ENCODE results near the gene CPEB4. TPM values are rescaled to one million over a fixed set of nuclear protein-coding genes. Genes with fewer than 3 reads are reported as not detected.

The CPEB4 gene
- total RNA-seq, 1 experiment from 2014 or later: 86.7 TPM

DNA sequence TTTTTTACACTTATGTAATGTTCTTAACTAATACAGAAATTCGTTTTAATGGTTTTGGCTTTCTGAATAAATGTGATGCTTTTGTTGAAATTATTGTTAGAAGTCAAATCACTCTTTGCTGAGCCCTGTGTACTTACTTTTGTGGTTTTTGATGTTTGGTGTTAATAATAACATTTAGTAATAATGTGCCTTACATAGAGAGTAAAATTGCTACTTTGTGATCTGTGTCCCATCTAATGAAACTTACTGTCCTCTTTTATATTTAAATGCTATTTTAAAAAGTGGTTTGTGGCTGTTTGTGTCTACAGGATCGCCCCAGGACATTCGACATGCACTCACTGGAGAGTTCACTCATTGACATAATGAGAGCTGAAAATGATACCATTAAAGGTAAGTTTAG, 22.1 kb downstream of the CPEB4 start:
- ChIA-PET POLR2A (interaction anchor here (1.2 to 1.3 kb wide), 2 partner anchors 10 to 293 kb away, joined by 3 to 4 read pairs; no protein-coding TSS in a partner anchor), CTCF (interaction anchor here (0.5 to 0.6 kb wide), 3 partner anchors 285 to 1514 kb away, joined by 3 read pairs; no protein-coding TSS in a partner anchor)
- no peaks in the 10 kb centered on the region for H3K27me3 Mint-ChIP-seq (ENCODE audit: insufficient read depth, unreplicated experiment)
- TF ChIP-seq, protein P1, sequence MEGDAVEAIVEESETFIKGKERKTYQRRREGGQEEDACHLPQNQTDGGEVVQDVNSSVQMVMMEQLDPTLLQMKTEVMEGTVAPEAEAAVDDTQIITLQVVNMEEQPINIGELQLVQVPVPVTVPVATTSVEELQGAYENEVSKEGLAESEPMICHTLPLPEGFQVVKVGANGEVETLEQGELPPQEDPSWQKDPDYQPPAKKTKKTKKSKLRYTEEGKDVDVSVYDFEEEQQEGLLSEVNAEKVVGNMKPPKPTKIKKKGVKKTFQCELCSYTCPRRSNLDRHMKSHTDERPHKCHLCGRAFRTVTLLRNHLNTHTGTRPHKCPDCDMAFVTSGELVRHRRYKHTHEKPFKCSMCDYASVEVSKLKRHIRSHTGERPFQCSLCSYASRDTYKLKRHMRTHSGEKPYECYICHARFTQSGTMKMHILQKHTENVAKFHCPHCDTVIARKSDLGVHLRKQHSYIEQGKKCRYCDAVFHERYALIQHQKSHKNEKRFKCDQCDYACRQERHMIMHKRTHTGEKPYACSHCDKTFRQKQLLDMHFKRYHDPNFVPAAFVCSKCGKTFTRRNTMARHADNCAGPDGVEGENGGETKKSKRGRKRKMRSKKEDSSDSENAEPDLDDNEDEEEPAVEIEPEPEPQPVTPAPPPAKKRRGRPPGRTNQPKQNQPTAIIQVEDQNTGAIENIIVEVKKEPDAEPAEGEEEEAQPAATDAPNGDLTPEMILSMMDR (IDR thresholded peaks at IDR 0.05; ENCODE audit: unreplicated experiment): no peak
- H3K27ac Mint-ChIP-seq (ENCODE audit: low read depth, unreplicated experiment): no peak overlapping the region
- intact Hi-C loops (cut with micrococcal nuclease): no loop called here
- H3K4me3 Mint-ChIP-seq (ENCODE audit: unreplicated experiment): no peak overlapping the region
- H3K36me3 Mint-ChIP-seq (ENCODE audit: insufficient read depth, unreplicated experiment): peaks cover 68% of the 10 kb centered on the region
- H3K9me3 Mint-ChIP-seq (ENCODE audit: unreplicated experiment): no peaks in the 10 kb centered on the region
- BruUV-seq (replicated peaks): no TSS peak
- DNase-seq (ENCODE audit: unreplicated experiment): no peak
- H3K4me1 Mint-ChIP-seq (ENCODE audit: insufficient read depth, unreplicated experiment): peaks cover 25% of the 10 kb centered on the region

DNA sequence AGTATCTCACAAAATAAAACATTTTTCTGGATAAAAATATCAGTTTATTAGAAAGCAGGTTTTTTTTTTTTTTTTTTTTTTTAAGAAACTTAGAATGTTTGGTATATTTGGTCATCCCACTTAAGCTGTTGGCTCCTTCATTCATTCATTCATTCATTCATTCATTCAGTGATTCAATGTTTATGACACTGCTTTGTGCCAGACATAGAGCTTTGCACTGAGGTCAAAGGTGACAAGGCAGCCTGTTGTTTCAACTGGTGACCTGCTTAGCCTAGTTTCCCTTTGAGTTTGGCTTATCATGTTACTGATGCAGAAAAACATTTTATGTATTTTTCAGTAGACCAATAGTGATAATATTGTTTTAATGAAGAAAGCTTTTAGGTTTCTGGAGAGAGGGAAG, 23.5 kb downstream of the CPEB4 start:
- POLR2A ChIA-PET: interaction anchor here (0.6 to 9.5 kb wide), 3 partner anchors 21 to 1854 kb away, joined by 6 to 149 read pairs (median 6); partner anchors contain the start of gene CPEB4
- intact Hi-C loops (cut with micrococcal nuclease): no loop called here
- no peak for DNase-seq (ENCODE audit: unreplicated experiment)
- CTCF ChIA-PET: interaction anchor here (0.7 to 1.3 kb wide), 2 partner anchors 8 to 122 kb away, joined by 3 to 5 read pairs; no protein-coding TSS in a partner anchor
- Mint-ChIP-seq H3K4me3 (ENCODE audit: unreplicated experiment) (no peak overlapping the region), H3K36me3 (ENCODE audit: insufficient read depth, unreplicated experiment) (peaks cover 60% of the 10 kb centered on the region), H3K27me3 (ENCODE audit: insufficient read depth, unreplicated experiment) (no peaks in the 10 kb centered on the region), H3K4me1 (ENCODE audit: insufficient read depth, unreplicated experiment) (peaks cover 19% of the 10 kb centered on the region), H3K9me3 (ENCODE audit: unreplicated experiment) (no peaks in the 10 kb centered on the region), H3K27ac (ENCODE audit: low read depth, unreplicated experiment) (no peak overlapping the region)
- BruUV-seq (replicated peaks): no TSS peak
- TF ChIP-seq, protein P1 (IDR thresholded peaks at IDR 0.05; ENCODE audit: unreplicated experiment): no peak

DNA sequence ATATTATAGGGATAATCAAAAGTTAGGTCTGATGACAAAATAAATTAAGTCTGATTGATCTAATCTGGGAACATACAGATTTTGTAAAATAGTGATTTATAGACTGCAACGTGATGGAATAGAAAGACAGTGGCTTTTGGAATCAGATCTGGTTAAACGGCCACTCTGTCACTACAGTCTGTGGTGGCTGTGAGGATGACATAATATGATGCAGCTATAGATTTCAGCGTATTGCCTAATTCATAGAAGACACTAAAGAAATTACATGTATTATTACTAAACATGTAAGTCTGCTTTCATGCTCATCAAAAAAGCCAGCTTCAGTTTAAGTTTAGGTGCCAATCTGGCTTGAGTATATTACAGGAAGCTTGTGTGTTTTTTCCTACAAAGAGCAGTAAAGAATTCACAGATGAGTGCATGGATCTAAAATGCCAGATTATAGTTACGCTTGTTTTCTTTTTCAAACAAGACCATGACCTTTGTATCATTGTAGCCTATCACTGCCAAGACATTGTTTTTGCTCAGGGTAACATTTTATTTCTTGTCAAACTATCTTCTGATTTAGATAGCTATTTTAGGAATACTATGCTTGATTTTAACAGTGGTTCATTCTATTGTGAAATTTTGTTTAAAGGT, 25.7 kb downstream of the CPEB4 start:
- TF ChIP-seq, protein P1 (IDR thresholded peaks at IDR 0.05; ENCODE audit: unreplicated experiment): no peak
- intact Hi-C loops (cut with micrococcal nuclease): no loop called here
- no peak overlapping the region for H3K27ac Mint-ChIP-seq (ENCODE audit: low read depth, unreplicated experiment)
- H3K9me3 Mint-ChIP-seq (ENCODE audit: unreplicated experiment): no peaks in the 10 kb centered on the region
- BruUV-seq (replicated peaks): no TSS peak
- no peaks in the 10 kb centered on the region for H3K27me3 Mint-ChIP-seq (ENCODE audit: insufficient read depth, unreplicated experiment)
- ChIA-PET CTCF (interaction anchor here (0.5 to 1.6 kb wide), 11 partner anchors 8 to 434 kb away, joined by 3 to 8 read pairs (median 3); no protein-coding TSS in a partner anchor), POLR2A (interaction anchor here (0.8 to 9.5 kb wide), 9 partner anchors 8 to 297 kb away, joined by 3 to 149 read pairs (median 3); partner anchors contain the start of gene CPEB4)
- no peak for DNase-seq (ENCODE audit: unreplicated experiment)
- H3K4me1 Mint-ChIP-seq (ENCODE audit: insufficient read depth, unreplicated experiment): peaks cover 8% of the 10 kb centered on the region
- peaks cover 60% of the 10 kb centered on the region for H3K36me3 Mint-ChIP-seq (ENCODE audit: insufficient read depth, unreplicated experiment)
- H3K4me3 Mint-ChIP-seq (ENCODE audit: unreplicated experiment): no peak overlapping the region

DNA sequence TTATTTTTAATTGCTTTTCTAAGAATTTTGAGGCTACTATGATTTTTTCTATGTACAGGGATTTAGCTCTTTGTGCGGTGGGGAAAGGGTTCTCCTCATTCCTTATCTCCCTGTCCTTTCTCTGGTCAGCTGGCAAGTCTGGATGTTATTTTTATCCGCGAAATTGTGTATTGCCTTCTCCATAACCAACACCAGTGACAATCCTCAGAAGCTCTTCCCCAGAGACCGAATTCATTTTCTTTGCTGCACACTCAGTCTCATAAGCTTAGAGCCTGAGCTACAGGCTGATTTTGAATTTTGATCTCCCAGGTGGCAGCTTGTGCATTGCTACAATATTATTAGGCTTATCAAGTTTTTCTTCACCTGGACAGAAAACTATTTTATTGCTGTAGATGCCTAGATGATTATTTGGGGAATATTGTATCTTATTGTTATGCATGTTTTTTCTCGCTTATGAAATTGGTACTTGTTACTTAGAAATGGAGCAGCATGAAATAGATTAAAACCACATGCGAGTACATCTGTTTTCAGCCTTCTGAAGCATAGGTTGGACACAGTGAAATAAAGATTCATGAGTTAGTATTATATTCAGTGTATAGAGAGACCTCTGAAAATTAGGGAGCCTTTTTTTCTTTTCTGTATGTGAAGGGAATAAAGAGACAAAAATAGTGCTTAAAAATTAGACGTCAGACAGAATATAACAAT, 27.3 kb downstream of the CPEB4 start:
- H3K4me1 Mint-ChIP-seq (ENCODE audit: insufficient read depth, unreplicated experiment): peaks cover 8% of the 10 kb centered on the region
- ChIA-PET POLR2A (interaction anchor here (0.6 to 9.5 kb wide), 10 partner anchors 13 to 299 kb away, joined by 3 to 149 read pairs (median 4); partner anchors contain the start of genes BOD1 and CPEB4), CTCF (interaction anchor here (0.5 to 2.0 kb wide), 6 partner anchors 10 to 300 kb away, joined by 3 to 8 read pairs (median 4); no protein-coding TSS in a partner anchor)
- no peaks in the 10 kb centered on the region for H3K27me3 Mint-ChIP-seq (ENCODE audit: insufficient read depth, unreplicated experiment)
- no TSS peak for BruUV-seq (replicated peaks)
- H3K27ac Mint-ChIP-seq (ENCODE audit: low read depth, unreplicated experiment): no peak overlapping the region
- no peaks in the 10 kb centered on the region for H3K9me3 Mint-ChIP-seq (ENCODE audit: unreplicated experiment)
- peaks cover 51% of the 10 kb centered on the region for H3K36me3 Mint-ChIP-seq (ENCODE audit: insufficient read depth, unreplicated experiment)
- TF ChIP-seq, protein P1 (IDR thresholded peaks at IDR 0.05; ENCODE audit: unreplicated experiment): no peak
- intact Hi-C loops (cut with micrococcal nuclease): loop anchor here (2.0 kb wide), 1 partner anchor 23 kb away; no protein-coding TSS in a partner anchor
- H3K4me3 Mint-ChIP-seq (ENCODE audit: unreplicated experiment): no peak overlapping the region
- DNase-seq (ENCODE audit: unreplicated experiment): no peak

All from MCF 10A (cell line).